ENCODE results near the gene MYO16.

- TF ChIP-seq CTCF (IDR thresholded peaks at IDR 0.05; ENCODE audit: poor library complexity) (no peak), EZH2 (IDR thresholded peaks at IDR 0.05; ENCODE audit: borderline replicate concordance) (no peak), EZH2phosphoT487 (IDR thresholded peaks at IDR 0.05; ENCODE audit: low read depth, severe bottlenecking, unreplicated experiment) (no peak)
Measured at GRCh38 chr13:108962654-108963053, 333.2 kb downstream of the MYO16 start.

Measured in hepatocyte (in vitro differentiated cells).